B cell (primary cell): Measurements from ENCODE around the gene TLK2. TPM values are rescaled to one million over a fixed set of nuclear protein-coding genes. Genes with fewer than 3 reads are reported as not detected.
"Not testable (repeated sequence)": the region's sequence is repeated elsewhere in the genome, so short reads cannot be mapped to it uniquely, and the experiment has no call there.

Source experiments
- ATAC-seq: fragments of 200-7000 bp; cut with Tn5 transposase; one replicate; pipeline ENCODE4 v1.10.0; 2021; ENCODE audit warnings: low read depth, mild to moderate bottlenecking, moderate number of reproducible peaks, moderate library complexity
- CTCF ChIA-PET: fragments of 350-600 bp; sonication (Branson Sonifier 250); formaldehyde crosslinking; loops from one replicate; lab custom pipeline; 2021; ENCODE audit warnings: antibody characterized with exemption, inconsistent platforms; lab: Charles Lee
- POLR2A ChIA-PET: fragments of 350-600 bp; sonication (Branson Sonifier 250); formaldehyde crosslinking; loops from one replicate; lab custom pipeline; 2021; ENCODE audit warnings: antibody characterized with exemption; lab: Charles Lee
- DNase-seq: peaks from one replicate; pipeline ENCODE4 v3.0.0; 2013
- H2AFZ ChIP-seq: 2 replicates; pipeline ENCODE4 v1.6.1; 2012; ENCODE audit warnings: mild to moderate bottlenecking, low read depth, low read length; ENCODE audit not compliant: insufficient read depth, poor library complexity, severe bottlenecking
- H3K27ac ChIP-seq, 2 donors: 1 replicate in 1 of 2; 2 replicates in 1 of 2; pipeline ENCODE4 v1.5.1; 2012 to 2013; ENCODE audit warnings: low read length in 2 of 2, mild to moderate bottlenecking in 2 of 2, moderate library complexity in 1 of 2
- H3K27me3 ChIP-seq, 4 experiments: fragments of 200-600 bp in 1 of 4; sonication (generic) in 1 of 4; replicated peaks in 1 of 4; 1 replicate in 2 of 4; 2 replicates in 2 of 4; pipeline versions ENCODE4 v1.6.1 to v1.7.0; 2013 to 2016; ENCODE audit warnings: low read length in 3 of 4, mild to moderate bottlenecking in 2 of 4, mixed read lengths in 1 of 4, moderate library complexity in 1 of 4; ENCODE audit not compliant: insufficient read depth in 4 of 4, control insufficient read depth in 3 of 4; ENCODE audit errors: control extremely low read depth in 1 of 4
- H3K36me3 ChIP-seq, 2 experiments: replicated peaks in 1 of 2; 1 replicate in 1 of 2; 2 replicates in 1 of 2; pipeline versions ENCODE4 v1.6.1 to v1.7.1; 2013; ENCODE audit warnings: low read length in 1 of 2; ENCODE audit not compliant: insufficient read depth in 2 of 2, control insufficient read depth in 1 of 2; ENCODE audit errors: control extremely low read depth in 1 of 2, extremely low read depth in 1 of 2
- H3K4me1 ChIP-seq, 2 donors: fragments of 200-600 bp in 1 of 2; sonication (generic) in 1 of 2; 1 replicate in 1 of 2; 2 replicates in 1 of 2; pipeline versions ENCODE4 v1.5.1 to v1.6.1; 2013 to 2017; ENCODE audit warnings: low read length in 2 of 2; ENCODE audit not compliant: control insufficient read depth in 2 of 2, insufficient read depth in 2 of 2
- H3K4me2 ChIP-seq: replicated peaks from 2 replicates; pipeline ENCODE3; 2012; ENCODE audit warnings: mild to moderate bottlenecking, low read depth, low read length; ENCODE audit not compliant: poor library complexity, severe bottlenecking
- H3K4me3 ChIP-seq, 5 experiments: fragments of 200-600 bp in 1 of 5; sonication (generic) in 1 of 5; 1 replicate in 3 of 5; 2 replicates in 2 of 5; pipeline versions ENCODE4 v1.5.1 to v1.7.0; 2011 to 2016; ENCODE audit warnings: low read length in 4 of 5, mild to moderate bottlenecking in 4 of 5, low read depth in 2 of 5, control low read depth in 1 of 5, moderate library complexity in 1 of 5; ENCODE audit not compliant: insufficient read depth in 1 of 5; ENCODE audit errors: control extremely low read depth in 1 of 5, extremely low read depth in 1 of 5
- H3K79me2 ChIP-seq: fragments of 200-600 bp; sonication (generic); one replicate; pipeline ENCODE4 v1.6.0; 2016; ENCODE audit warnings: low read length; ENCODE audit not compliant: control insufficient read depth, insufficient read depth
- H3K9ac ChIP-seq: fragments of 200-600 bp; sonication (generic); 2 replicates; pipeline ENCODE4 v1.6.1; 2017; ENCODE audit warnings: mild to moderate bottlenecking, low read length, moderate library complexity
- H3K9me3 ChIP-seq, 3 donors: one replicate each; pipeline versions ENCODE4 v1.6.1 to v1.7.1; 2013; ENCODE audit warnings: low read length in 2 of 3; ENCODE audit not compliant: control insufficient read depth in 2 of 3, insufficient read depth in 1 of 3; ENCODE audit errors: control extremely low read depth in 1 of 3
- H4K20me1 ChIP-seq: 2 replicates; pipeline ENCODE4 v1.6.0; 2012; ENCODE audit warnings: mild to moderate bottlenecking, low read length; ENCODE audit not compliant: insufficient read depth, control insufficient read depth, poor library complexity, severe bottlenecking
- H3K27ac Mint-ChIP-seq: one replicate; pipeline ENCODE4 v1.8.0; 2021; ENCODE audit warnings: mixed read lengths
- H3K27me3 Mint-ChIP-seq: one replicate; pipeline ENCODE4 v1.8.0; 2021; ENCODE audit warnings: mixed read lengths
- H3K4me1 Mint-ChIP-seq: one replicate; pipeline ENCODE4 v1.8.0; 2021; ENCODE audit warnings: mixed read lengths
- H3K4me3 Mint-ChIP-seq: one replicate; pipeline ENCODE4 v1.8.0; 2021; ENCODE audit warnings: mixed read lengths
- H3K9me3 Mint-ChIP-seq: one replicate; pipeline ENCODE4 v1.8.0; 2022; ENCODE audit warnings: mixed read lengths; ENCODE audit not compliant: insufficient read depth
- WGBS: methylation state at CpG from one replicate; pipeline ENCODE4 v1.1.5; 2013; ENCODE audit warnings: missing lambda C conversion rate; ENCODE audit not compliant: insufficient coverage; 5-methylcytosine and 5-hydroxymethylcytosine counted together
- intact Hi-C: fragments of 100-400 bp; cut with micrococcal nuclease; formaldehyde crosslinking; loops from one replicate; pipeline ENCODE4 v1.10.0; 2022
- polyA plus RNA-seq: library from polyadenylated mRNA; depleted of rRNA; stranded (reverse); fragments of >200 nt; gene quantifications from 2 replicates; pipeline ENCODE4 v1.2.3, GENCODE V29; 2012
- total RNA-seq, 2 donors: library from RNA; stranded (reverse); fragments of 120-200 nt in 1 of 2; gene quantifications; 1 replicate in 1 of 2; 2 replicates in 1 of 2; pipeline versions ENCODE4 v1.2.3 to v1.2.4, GENCODE V29; 2013 to 2022

Gene TLK2
- total and polyA plus RNA-seq, 2 donors (not counting 1 experiment from before 2014, with no cell fraction given) = 36.3 to 75.3 TPM

GRCh38 chr17:62490990-62491389, 12.4 kb downstream of the TLK2 start:
- POLR2A ChIA-PET, DNase-seq, H3K4me1 ChIP-seq, H3K9ac ChIP-seq, H3K27ac Mint-ChIP-seq, H3K27me3 ChIP-seq, H3K27ac ChIP-seq, H3K4me3 Mint-ChIP-seq, intact Hi-C loops, H3K9me3 ChIP-seq, H3K4me3 ChIP-seq, H3K36me3 ChIP-seq, ATAC-seq, H3K9me3 Mint-ChIP-seq, H3K4me2 ChIP-seq, H3K27me3 Mint-ChIP-seq, CTCF ChIA-PET, H2AFZ ChIP-seq: not testable (repeated sequence)
- WGBS = no CpG with 5 or more reads among the region's 1 CpG
- Histone ChIP-seq H4K20me1 (peaks cover 55% of the 10 kb centered on the region), H3K79me2 (peaks cover 85% of the 10 kb centered on the region)
- peaks cover 35% of the 10 kb centered on the region for H3K4me1 Mint-ChIP-seq

- H3K4me3 Mint-ChIP-seq, H3K4me1 ChIP-seq, H3K9me3 Mint-ChIP-seq, H3K27ac Mint-ChIP-seq, H3K4me2 ChIP-seq, H3K27me3 Mint-ChIP-seq, H3K27ac ChIP-seq, POLR2A ChIA-PET, H2AFZ ChIP-seq, CTCF ChIA-PET, ATAC-seq, H3K9ac ChIP-seq, H3K36me3 ChIP-seq, H3K9me3 ChIP-seq, DNase-seq, H3K4me3 ChIP-seq, intact Hi-C loops, H3K27me3 ChIP-seq: not testable (repeated sequence)
- WGBS = no CpG with 5 or more reads among the region's 5 CpGs
- Histone ChIP-seq H3K79me2 (peaks cover 88% of the 10 kb centered on the region), H4K20me1 (peaks cover 53% of the 10 kb centered on the region)
- peaks cover 31% of the 10 kb centered on the region for H3K4me1 Mint-ChIP-seq
Measured at GRCh38 chr17:62493049-62493655, 14.5 kb downstream of the TLK2 start.

GRCh38 chr17:62494073-62494472, 15.4 kb downstream of the TLK2 start:
- DNase-seq, H3K27me3 Mint-ChIP-seq, H3K27me3 ChIP-seq, ATAC-seq, CTCF ChIA-PET, H3K36me3 ChIP-seq, H3K9me3 Mint-ChIP-seq, H3K4me2 ChIP-seq, H3K9me3 ChIP-seq, H3K9ac ChIP-seq, POLR2A ChIA-PET, H3K27ac ChIP-seq, intact Hi-C loops, H2AFZ ChIP-seq, H3K27ac Mint-ChIP-seq, H3K4me1 ChIP-seq, H3K4me3 ChIP-seq, H3K4me3 Mint-ChIP-seq: not testable (repeated sequence)
- peaks cover 30% of the 10 kb centered on the region for H3K4me1 Mint-ChIP-seq
- H4K20me1 ChIP-seq = peaks cover 57% of the 10 kb centered on the region
- WGBS = 20% methylated on average over 1 of the region's 7 CpGs
- H3K79me2 ChIP-seq = peaks cover 95% of the 10 kb centered on the region

GRCh38 chr17:62496344-62496743, 17.7 kb downstream of the TLK2 start:
- Histone ChIP-seq H4K20me1 (peaks cover 51% of the 10 kb centered on the region), H3K79me2 (peaks cover 85% of the 10 kb centered on the region)
- H3K9ac ChIP-seq, H3K4me3 ChIP-seq, POLR2A ChIA-PET, ATAC-seq, CTCF ChIA-PET, H3K36me3 ChIP-seq, DNase-seq, H3K4me2 ChIP-seq, intact Hi-C loops, H3K27ac ChIP-seq, H3K4me3 Mint-ChIP-seq, H3K4me1 ChIP-seq, H3K27ac Mint-ChIP-seq, H2AFZ ChIP-seq, H3K9me3 ChIP-seq, H3K27me3 Mint-ChIP-seq, H3K27me3 ChIP-seq, H3K9me3 Mint-ChIP-seq: not testable (repeated sequence)
- peaks cover 24% of the 10 kb centered on the region for H3K4me1 Mint-ChIP-seq
- no CpG with 5 or more reads among the region's 4 CpGs for WGBS
